GM18505 (cell line): ENCODE data around the gene TAS1R3.

ENCODE experiments used
- ATAC-seq: cut with Tn5 transposase; IDR thresholded peaks from one replicate; pipeline ENCODE4 v1.9.1; 2021; ENCODE audit not compliant: unreplicated experiment
- POLR2A ChIP-seq: IDR thresholded peaks from 4 replicates; pipeline ENCODE4 v1.6.1; 2011; ENCODE audit warnings: borderline replicate concordance; ENCODE audit not compliant: insufficient read depth, insufficient read length; ENCODE audit errors: extremely low read depth

The TAS1R3 gene

DNA sequence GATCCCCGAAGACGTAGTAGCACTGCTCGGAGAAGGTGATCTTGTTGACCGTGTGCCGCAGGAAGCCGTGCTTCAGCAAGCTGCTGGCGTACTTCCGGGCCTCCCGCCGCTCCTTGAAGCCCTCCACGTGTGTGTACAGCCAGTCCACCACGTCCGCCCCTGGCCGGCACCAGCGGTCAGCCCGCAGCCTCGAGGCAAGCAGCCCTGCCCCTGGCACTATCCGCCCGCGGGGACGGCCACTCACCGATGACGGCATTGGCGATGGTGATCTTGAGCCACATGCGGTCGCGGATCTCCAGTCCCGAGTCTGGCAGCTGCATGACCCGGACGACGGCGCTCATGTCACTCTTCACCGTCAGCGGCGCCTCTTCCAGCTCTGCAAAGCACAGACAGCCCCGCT, 7.2 kb downstream of the TAS1R3 start:
- ATAC-seq, result no peak
- TF ChIP-seq POLR2A, result no peak

DNA sequence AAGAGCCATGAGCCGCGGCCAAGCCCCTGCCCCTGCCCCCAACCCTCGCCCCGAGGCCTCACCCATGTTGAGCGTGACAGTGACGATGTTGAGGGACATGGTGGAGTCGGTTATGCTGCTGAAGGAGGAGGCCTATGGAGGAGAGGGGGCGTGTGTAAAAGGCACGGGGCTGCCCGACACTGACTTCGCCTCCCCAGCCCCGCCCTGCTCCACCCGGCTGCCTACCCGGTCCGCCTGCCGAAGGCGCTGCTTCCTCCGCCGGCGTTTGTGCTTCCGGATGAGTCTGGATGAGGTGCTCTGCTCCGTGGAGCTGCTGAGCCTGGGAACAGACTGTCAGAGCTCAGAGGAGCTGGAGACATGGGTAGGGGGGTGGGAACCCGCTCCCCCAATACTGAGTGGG, 9.1 kb downstream of the TAS1R3 start:
- no peak for TF ChIP-seq POLR2A
- ATAC-seq, result no peak

DNA sequence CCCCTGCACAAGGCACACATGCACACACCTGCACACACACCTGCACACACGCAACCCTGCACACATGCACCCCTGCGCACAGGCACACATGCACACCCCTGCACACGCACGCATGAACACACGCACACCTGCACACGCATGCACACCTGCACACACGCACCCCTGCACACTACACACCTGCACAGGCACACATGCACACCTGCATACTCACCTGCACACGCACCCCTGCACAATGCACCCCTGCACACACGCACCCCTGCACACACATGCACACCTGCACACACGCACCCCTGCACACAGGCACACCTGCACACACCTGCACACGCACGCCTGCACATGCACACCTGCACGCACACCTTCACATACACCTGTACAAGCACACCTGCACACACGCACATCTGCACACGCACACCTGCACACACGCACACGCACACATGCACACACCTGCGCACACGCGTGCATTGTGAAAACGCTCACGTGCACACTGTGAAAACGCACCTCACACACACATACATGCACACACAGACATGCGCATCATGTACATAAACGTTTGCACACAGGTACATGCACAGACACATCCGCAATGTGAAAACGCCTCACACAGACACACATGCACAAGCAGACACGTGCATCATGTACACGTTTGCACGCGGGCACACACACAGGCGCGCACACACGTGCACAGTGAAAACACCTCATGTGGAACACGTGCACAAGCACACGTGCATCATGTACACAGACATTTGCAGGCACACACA, 9.9 kb downstream of the TAS1R3 start:
- ATAC-seq, result no peak
- no peak for TF ChIP-seq POLR2A

DNA sequence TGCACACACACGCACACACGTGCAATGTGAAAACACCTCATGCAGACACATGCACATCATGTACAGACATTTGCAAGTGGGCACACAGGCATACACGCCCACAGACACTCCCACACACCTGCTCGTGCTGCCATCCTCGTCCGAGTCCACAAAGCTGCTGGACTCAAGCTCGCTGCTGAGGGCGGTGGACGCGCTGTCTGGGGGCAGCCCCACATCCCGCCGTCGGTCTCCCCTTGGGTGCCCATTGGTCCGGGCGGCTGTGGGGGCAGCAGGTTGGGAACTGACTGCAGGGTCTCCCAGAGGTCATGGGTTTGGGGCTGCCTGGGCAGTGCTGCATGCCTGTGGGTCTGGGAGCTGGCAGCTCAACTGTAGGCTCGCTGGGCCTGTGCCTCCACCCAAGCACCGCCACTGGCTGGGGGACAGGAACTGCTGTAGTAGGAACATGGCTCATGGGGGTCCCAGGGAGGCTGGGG, 10.5 kb downstream of the TAS1R3 start:
- no peak for ATAC-seq
- TF ChIP-seq POLR2A, result no peak

DNA sequence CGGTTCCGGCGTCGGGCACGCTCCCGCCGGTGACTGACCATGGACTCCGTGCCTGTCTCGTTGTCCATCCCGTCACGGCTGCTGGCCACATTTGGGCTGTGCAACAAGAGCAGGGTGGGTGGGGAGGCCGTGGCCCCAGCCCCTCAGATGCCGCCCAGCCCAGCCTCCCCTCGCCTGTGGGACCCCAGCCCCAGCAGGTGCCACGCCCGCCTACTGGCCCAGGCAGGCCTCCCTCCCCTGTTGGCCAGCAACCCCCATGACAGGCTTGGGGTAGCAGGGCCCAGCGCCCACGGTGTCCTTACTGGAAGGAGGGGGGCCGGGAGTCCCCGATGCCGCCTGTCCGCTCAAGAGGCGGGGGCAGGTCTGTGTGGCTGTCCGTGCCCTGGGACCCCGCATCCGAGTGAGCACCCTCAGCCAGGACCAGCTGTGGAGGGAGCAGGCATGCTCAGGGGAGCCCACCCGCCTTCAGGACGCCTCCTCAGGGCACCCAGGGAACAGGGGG, 11.0 kb downstream of the TAS1R3 start:
- no peak for ATAC-seq
- TF ChIP-seq POLR2A, result no peak

DNA sequence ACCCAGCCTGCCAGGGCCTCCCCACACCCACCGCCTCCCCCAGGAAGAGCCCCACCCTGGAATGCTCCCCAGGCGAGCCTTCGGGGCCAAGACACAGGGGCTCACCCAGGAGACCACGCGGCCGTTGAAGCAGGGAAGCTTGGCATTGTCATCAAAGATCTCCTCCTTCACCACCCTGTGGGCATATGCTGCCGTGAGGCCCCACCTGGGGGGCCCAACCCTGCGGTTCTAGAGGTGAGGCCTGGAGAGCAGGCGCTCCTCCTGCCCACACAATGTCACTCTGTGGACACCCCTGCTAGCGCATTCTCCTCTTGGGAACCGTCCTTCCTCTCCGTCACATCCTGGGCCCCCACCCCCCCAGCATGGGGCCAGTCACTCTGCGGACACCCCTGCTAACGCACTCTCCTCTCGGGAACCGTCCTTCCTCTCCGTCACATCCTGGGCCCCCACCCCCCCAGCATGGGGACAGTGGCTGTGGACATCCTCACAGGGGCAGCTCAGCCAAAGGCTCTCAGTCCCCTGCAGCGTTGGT, 11.6 kb downstream of the TAS1R3 start:
- no peak for TF ChIP-seq POLR2A

DNA sequence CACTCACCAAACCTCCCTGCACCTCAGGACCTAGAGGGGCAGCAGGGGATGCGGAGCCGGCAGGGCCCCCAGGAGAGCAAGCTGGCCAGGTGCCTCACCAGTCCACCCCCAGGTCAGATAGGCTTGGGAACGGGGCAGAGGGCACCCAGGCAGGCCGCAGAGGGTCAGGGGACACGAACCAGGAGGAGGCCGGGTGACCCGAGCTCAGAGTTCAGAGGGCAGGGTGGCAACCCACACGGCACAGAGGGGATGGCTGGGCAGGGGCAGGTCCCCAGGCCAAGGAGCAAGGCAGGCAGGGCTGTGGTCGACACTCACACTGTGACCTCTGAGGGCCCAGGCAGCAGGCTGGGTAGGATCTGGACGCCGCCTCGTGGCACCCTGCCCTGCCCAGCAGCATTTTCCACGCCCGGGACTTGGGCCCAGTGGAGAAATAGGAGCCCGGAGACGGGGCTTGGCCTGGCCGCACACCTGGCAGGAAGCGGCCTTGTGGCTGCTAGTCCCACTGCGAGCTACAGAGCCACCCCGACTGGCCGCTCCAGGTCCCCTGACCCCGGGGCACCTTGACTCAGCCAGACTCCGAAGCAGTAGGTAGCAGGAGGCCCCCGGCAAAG, 12.8 kb downstream of the TAS1R3 start:
- ATAC-seq, result no peak
- no peak for TF ChIP-seq POLR2A

More for the DNA sequence above, 11.6 kb downstream of the TAS1R3 start:
- no peak for ATAC-seq

DNA sequence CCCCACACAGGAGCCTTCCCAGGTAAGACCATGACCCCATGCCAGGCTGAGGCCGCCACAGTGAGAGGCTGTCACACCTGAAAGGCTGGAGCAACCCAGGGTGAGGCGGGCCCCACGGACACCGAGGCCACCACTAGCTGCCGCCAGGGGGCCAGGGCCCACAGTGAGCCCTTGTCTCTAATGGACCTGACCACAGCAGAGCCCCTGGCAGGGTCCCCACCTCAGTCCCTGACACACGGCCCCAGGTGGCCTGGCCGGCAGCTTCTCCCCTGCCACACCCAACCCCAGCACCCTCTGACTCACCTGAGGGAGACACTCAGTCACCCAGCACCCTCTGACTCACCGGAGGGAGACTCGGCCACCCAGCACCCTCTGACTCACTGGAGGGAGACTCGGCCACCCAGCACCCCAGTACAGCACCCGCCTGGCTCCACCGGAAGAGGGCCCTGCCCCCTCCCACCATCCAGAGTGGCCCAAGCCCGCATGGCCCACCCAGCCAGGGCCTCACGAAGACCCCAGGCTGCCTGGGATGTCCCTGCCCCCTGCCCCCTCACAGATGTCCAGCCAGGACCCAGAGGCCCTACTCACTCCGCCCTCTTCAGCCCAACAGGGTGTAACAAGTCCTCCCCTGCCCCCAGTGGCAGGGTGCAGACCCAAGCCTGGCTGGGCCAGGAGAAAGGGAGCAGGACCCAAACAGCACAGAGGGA, 13.7 kb downstream of the TAS1R3 start:
- ATAC-seq, result no peak

DNA sequence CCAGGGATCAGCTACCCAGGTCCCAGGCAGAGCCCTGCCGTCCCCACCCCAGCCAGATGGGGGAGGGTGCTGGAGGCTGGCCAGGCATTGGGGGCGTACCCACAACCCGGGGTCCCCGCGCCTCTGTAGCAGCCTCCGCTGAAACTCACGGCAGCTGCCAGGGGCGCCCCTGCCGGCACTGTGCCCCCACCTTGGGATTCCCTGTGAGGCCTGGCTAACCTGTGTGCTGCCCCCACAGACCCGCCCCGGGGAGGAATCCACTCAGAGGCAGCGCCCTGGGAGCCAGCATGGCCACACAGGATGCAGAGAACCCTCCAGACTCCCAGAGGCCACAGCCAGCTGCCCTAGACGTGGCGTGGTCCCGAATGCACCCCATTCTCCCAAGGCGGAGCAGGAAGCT, 14.3 kb downstream of the TAS1R3 start:
- no peak for TF ChIP-seq POLR2A
- no peak for ATAC-seq

More for the DNA sequence above, 13.7 kb downstream of the TAS1R3 start:
- no peak for TF ChIP-seq POLR2A

DNA sequence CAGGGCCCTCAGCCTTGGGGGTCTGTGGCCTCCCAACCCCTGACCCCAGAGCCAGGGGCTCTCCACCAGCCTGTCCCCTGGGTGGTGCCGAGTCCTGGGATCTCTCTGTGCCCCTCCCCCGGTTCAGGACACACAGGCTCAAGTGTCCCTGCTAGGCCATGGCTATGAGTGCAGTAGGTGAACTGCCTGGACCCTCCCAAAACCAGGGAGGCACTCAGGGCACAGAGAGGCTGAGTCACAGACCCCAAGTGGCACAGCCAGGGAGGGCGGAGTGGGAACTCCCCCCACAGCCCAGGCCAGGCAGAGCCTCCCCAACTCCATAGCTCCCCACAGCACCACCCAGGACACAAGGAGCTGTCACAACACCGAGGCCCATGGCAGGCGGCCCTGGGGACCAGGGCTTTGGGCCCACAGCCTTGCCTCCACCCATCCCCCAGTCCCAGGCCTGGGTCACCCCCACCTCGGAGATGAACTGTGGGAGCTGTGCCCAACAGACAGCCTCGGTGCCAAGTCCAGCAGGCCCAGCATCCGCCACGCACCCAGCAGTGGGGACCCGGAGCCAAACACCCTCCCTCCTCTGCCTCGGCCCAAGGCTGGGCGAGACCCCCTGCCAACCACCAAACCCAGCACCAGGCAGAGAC, 14.9 kb downstream of the TAS1R3 start:
- ATAC-seq, result no peak
- no peak for TF ChIP-seq POLR2A

DNA sequence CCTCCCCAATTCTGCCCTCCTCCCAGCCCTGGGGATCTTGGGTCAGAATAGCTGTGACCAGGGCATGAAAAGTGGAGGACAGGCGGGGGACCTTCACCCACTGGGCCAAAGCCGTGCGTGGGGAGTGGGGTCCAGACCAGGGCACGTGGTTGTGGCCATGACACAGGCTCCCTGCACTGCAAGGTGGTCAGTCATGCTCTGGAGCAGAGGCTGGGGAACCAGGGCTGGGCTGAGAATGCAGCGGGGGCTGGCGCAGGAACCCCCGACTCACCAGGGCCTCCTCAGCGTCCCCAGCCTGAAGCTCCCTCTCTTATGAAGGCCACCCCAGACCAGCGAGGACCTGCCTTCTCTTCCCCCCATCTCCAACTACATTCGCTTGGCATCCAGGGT, 15.4 kb downstream of the TAS1R3 start:
- ATAC-seq, result no peak

DNA sequence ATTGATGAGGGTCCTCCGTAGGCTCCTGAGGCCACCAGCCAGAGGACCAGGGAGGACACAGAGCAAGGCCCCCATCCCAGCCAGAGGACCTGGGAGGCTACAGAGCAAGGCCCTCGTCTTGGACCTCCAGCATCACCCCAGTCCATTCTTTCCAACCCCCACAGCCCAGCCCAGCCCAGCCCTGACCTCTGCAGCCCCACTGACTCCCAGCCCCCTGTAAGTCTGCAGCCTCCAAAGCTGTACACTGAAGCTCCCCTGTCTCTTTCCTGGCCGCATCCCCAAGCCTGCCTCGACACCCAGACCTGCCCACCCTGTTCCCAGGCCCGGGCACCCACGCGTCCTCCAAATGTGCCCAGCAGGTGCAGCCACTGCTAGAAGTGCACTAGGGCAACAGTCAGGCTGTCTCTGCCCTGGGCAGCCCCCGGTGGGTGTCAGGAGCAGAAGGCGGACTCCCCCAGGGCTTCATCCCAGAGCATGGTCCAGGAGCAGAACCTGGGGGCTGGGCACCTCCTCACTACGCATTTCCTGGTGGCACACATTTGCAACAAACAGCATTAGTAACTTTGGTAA, 16.0 kb downstream of the TAS1R3 start:
- TF ChIP-seq POLR2A, result no peak
- ATAC-seq, result no peak

More for the DNA sequence above, 15.4 kb downstream of the TAS1R3 start:
- no peak for TF ChIP-seq POLR2A
